ENCODE data around the gene CNGB1. TPM values are rescaled to one million over a fixed set of nuclear protein-coding genes. Genes with fewer than 3 reads are reported as not detected.

CNGB1 gene
- total RNA-seq, 1 experiment from 2014 or later = not detected

DNA sequence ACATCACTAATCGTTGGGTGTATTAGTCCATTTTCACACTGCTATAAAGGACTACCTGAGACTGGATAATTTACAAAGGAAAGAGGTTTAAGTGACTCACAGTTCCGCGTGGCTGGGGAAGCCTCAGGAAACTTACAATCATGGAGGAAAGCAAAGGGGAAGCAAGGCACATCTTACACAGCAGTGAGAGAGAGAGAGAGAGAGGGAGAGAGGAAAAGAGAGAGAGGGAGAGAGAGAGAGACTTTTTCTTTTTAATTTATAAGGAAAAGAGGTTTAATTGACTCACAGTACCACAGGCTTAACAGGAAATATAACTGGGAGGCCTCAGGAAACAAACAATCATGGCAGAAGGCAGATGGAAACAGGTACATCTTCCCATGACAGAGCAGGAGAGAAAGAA, 41.7 kb downstream of the CNGB1 start:
- BruUV-seq (replicated peaks) = no TSS peak
- H3K27me3 Mint-ChIP-seq (ENCODE audit: insufficient read depth, unreplicated experiment) = no peaks in the 10 kb centered on the region
- intact Hi-C loops (cut with micrococcal nuclease) = no loop called here
- no peak for DNase-seq (ENCODE audit: unreplicated experiment)
- H3K9me3 Mint-ChIP-seq (ENCODE audit: unreplicated experiment) = no peaks in the 10 kb centered on the region
- TF ChIP-seq, protein P1, sequence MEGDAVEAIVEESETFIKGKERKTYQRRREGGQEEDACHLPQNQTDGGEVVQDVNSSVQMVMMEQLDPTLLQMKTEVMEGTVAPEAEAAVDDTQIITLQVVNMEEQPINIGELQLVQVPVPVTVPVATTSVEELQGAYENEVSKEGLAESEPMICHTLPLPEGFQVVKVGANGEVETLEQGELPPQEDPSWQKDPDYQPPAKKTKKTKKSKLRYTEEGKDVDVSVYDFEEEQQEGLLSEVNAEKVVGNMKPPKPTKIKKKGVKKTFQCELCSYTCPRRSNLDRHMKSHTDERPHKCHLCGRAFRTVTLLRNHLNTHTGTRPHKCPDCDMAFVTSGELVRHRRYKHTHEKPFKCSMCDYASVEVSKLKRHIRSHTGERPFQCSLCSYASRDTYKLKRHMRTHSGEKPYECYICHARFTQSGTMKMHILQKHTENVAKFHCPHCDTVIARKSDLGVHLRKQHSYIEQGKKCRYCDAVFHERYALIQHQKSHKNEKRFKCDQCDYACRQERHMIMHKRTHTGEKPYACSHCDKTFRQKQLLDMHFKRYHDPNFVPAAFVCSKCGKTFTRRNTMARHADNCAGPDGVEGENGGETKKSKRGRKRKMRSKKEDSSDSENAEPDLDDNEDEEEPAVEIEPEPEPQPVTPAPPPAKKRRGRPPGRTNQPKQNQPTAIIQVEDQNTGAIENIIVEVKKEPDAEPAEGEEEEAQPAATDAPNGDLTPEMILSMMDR (IDR thresholded peaks at IDR 0.05; ENCODE audit: unreplicated experiment) = no peak
- H3K36me3 Mint-ChIP-seq (ENCODE audit: insufficient read depth, unreplicated experiment) = no peaks in the 10 kb centered on the region
- no peak overlapping the region for H3K4me3 Mint-ChIP-seq (ENCODE audit: unreplicated experiment)
- no peaks in the 10 kb centered on the region for H3K4me1 Mint-ChIP-seq (ENCODE audit: insufficient read depth, unreplicated experiment)
- ChIA-PET CTCF (interaction anchor here (0.6 kb wide), 1 partner anchor 1561 kb away, joined by 3 read pairs; no protein-coding TSS in a partner anchor), POLR2A (no interaction called here)
- no peak overlapping the region for H3K27ac Mint-ChIP-seq (ENCODE audit: low read depth, unreplicated experiment)

DNA sequence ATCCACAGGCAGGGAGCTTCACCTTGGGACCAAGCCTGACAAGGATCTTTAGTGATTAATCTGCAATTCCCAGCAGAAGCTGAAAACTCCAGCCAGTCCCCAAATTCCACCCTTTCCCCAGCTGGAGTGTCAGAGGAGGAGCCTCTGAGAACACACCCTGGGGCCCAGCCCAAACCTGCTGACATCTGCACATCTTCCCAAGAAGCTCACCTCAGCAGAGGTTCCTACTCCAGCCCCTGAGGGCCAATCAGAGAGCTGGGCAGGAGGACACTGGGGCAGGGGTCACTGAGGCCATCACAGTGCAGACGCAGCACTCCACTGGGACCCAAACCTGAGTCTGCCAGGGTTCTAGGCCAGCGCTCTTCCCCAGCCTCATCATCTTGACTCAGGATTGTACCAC, 44.9 kb downstream of the CNGB1 start:
- POLR2A ChIA-PET = interaction anchor here (0.6 kb wide), 1 partner anchor 102 kb away, joined by 3 read pairs; no protein-coding TSS in a partner anchor
- no peak for DNase-seq (ENCODE audit: unreplicated experiment)
- TF ChIP-seq, protein P1 (IDR thresholded peaks at IDR 0.05; ENCODE audit: unreplicated experiment) = no peak
- CTCF ChIA-PET = interaction anchor here (0.6 to 1.0 kb wide), 3 partner anchors 20 to 308 kb away, joined by 3 to 6 read pairs (median 3); no protein-coding TSS in a partner anchor
- Mint-ChIP-seq H3K27me3 (ENCODE audit: insufficient read depth, unreplicated experiment) (no peaks in the 10 kb centered on the region), H3K4me1 (ENCODE audit: insufficient read depth, unreplicated experiment) (peaks cover 5% of the 10 kb centered on the region), H3K4me3 (ENCODE audit: unreplicated experiment) (no peak overlapping the region), H3K36me3 (ENCODE audit: insufficient read depth, unreplicated experiment) (peaks cover 4% of the 10 kb centered on the region), H3K9me3 (ENCODE audit: unreplicated experiment) (no peaks in the 10 kb centered on the region), H3K27ac (ENCODE audit: low read depth, unreplicated experiment) (no peak overlapping the region)
- BruUV-seq (replicated peaks) = no TSS peak
- intact Hi-C loops (cut with micrococcal nuclease) = no loop called here

DNA sequence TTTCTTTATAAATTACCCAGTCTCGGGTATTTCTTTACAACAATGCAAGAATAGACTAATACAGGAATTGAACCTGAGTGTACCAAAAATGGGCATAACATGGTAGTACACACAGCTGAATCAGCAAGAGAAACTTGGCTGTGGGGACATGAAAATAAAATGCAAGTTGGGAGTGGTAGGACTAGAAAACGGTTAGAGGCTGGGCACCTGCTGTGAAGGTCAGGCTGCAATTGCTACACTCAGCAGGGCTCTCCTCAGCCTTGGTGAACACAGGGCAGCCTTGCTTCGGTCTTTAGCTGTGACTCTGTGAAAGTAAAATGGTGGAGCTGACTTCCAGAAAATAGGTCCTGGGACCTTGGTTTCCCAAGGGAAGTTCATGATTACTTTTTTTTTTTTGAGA, 45.6 kb downstream of the CNGB1 start:
- CTCF ChIA-PET = interaction anchor here (0.6 to 1.0 kb wide), 5 partner anchors 19 to 264 kb away, joined by 3 to 6 read pairs (median 3); no protein-coding TSS in a partner anchor

DNA sequence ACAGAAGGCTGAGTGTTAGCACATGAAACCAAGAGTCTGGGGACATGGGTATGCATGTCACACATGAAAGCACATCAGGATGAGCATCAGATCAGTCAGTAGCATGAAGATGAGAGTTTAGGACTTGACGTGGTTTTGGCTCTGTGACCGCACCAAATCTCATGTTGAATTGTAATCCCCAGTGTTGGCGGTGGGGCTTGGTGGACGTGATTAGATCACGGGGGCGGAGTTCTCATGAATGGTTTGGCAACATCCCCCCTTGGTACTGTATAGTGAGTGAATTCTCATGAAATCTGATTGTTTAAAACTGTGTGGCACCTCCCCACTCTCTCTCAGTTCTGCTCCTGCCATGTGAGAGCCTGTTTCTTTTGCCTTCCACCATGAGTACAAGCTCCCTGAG, 46.4 kb downstream of the CNGB1 start:
- peaks cover 12% of the 10 kb centered on the region for H3K4me1 Mint-ChIP-seq (ENCODE audit: insufficient read depth, unreplicated experiment)
- no peak overlapping the region for H3K4me3 Mint-ChIP-seq (ENCODE audit: unreplicated experiment)
- TF ChIP-seq, protein P1 (IDR thresholded peaks at IDR 0.05; ENCODE audit: unreplicated experiment) = no peak
- no peaks in the 10 kb centered on the region for H3K27me3 Mint-ChIP-seq (ENCODE audit: insufficient read depth, unreplicated experiment)
- H3K36me3 Mint-ChIP-seq (ENCODE audit: insufficient read depth, unreplicated experiment) = peaks cover 6% of the 10 kb centered on the region
- intact Hi-C loops (cut with micrococcal nuclease) = no loop called here
- no TSS peak for BruUV-seq (replicated peaks)
- H3K27ac Mint-ChIP-seq (ENCODE audit: low read depth, unreplicated experiment) = no peak overlapping the region
- no peak for DNase-seq (ENCODE audit: unreplicated experiment)
- CTCF ChIA-PET = no interaction called here
- POLR2A ChIA-PET = interaction anchor here (0.7 kb wide), 1 partner anchor 369 kb away, joined by 3 read pairs; no protein-coding TSS in a partner anchor
- H3K9me3 Mint-ChIP-seq (ENCODE audit: unreplicated experiment) = no peaks in the 10 kb centered on the region

More for the DNA sequence above, 45.6 kb downstream of the CNGB1 start:
- POLR2A ChIA-PET = interaction anchor here (0.6 to 1.0 kb wide), 3 partner anchors 31 to 370 kb away, joined by 3 read pairs; no protein-coding TSS in a partner anchor
- DNase-seq (ENCODE audit: unreplicated experiment) = no peak
- Mint-ChIP-seq H3K27ac (ENCODE audit: low read depth, unreplicated experiment) (no peak overlapping the region), H3K4me3 (ENCODE audit: unreplicated experiment) (no peak overlapping the region), H3K36me3 (ENCODE audit: insufficient read depth, unreplicated experiment) (peaks cover 6% of the 10 kb centered on the region), H3K27me3 (ENCODE audit: insufficient read depth, unreplicated experiment) (no peaks in the 10 kb centered on the region), H3K9me3 (ENCODE audit: unreplicated experiment) (no peaks in the 10 kb centered on the region), H3K4me1 (ENCODE audit: insufficient read depth, unreplicated experiment) (peaks cover 11% of the 10 kb centered on the region)
- TF ChIP-seq, protein P1 (IDR thresholded peaks at IDR 0.05; ENCODE audit: unreplicated experiment) = no peak
- BruUV-seq (replicated peaks) = no TSS peak
- intact Hi-C loops (cut with micrococcal nuclease) = no loop called here

Measured in MCF 10A (cell line).